HG03064 (cell line): ENCODE data around the gene MTA2.
A peak's percentile ranks its signal among the peaks of the same experiment; 100 is the strongest.
"Not testable (repeated sequence)": the region's sequence is repeated elsewhere in the genome, so short reads cannot be mapped to it uniquely, and the experiment has no call there.

Source experiments
- ATAC-seq: cut with Tn5 transposase; IDR thresholded peaks from one replicate; pipeline ENCODE4 v1.9.1; 2021; ENCODE audit warnings: low read depth; ENCODE audit not compliant: unreplicated experiment

MTA2 gene

DNA sequence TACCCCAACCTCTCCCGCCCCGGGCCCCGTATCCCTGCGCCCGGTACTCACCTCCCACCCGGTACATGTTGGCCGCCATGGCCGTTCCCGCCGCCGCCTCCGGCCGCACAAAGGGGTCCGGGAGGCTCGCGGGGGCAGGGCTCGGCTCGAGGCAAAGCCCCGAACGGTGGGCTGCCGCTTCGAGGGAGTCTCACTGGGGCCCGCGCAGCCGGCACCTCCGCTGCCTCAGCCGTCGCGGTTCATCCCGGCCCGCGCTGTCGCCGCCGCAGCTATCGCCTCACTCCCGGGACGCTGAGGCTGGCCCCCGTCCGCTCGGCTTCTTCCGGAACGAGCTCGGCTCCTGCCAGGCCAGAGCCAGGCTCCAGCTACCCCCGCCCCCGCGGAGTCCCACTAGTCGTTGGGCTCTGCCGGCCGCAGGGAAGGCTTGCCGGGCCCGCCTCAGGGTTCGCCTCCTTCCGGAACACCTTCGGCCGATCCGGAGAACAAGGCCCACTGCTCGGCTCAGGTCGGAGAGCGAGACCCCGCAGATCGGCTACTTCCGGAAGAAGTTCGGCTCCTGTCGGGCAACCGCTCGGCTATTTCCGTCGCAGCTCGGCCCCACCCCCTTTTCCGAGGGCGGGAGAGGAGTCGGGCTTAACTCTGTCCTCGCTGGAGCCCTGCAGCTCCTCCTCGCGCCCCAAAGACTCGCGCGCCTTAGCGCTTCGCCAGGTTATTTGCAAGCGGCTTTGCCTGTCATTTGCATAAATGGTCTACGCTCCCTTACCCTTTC lies at the start of gene MTA2:
MTA2 (minus strand) TSS at position 494 of the 769 bp plus-strand sequence; CDS start at position 79, 415 bp downstream.
- ATAC-seq, result peak; percentile 61

DNA sequence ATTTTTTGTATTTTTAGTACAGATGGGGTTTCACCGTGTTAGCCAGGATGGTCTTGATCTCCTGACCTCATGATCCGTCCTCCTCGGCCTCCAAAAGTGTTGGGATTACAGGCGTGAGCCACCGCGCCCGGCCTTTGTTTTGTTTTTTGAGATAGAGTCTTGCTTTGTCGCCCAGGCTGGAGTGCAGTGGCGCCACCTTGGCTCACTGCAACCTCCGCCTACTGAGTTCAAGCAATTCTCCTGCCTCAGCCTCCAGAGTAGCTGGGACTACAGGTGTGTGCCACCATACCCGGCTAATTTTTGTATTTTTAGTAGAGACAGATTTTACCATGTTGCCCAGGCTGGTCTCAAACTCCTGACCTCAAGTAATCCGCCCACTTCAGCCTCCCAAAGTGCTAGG lies 48.6 kb upstream of the MTA2 start:
- not testable (repeated sequence) for ATAC-seq

DNA sequence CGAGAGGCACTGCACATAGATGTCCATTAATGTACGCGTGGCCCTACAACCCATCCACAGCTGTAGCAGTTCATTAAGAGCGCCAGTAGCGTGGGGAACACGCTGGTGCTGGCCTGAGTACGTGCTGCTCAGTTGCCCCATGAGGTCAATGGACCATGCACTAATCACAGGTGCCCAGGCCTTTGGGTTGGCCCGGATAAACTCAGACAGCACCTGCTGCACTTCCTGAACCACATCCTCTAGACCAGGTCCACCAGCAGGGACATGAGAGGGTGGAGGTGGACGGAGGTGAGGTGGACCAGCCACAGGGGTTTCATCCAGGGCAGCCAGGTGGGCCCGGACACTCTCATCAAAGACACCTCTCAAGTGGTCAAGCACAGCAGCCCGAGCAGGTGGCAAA lies 47.8 kb upstream of the MTA2 start:
- ATAC-seq, result no peak

DNA sequence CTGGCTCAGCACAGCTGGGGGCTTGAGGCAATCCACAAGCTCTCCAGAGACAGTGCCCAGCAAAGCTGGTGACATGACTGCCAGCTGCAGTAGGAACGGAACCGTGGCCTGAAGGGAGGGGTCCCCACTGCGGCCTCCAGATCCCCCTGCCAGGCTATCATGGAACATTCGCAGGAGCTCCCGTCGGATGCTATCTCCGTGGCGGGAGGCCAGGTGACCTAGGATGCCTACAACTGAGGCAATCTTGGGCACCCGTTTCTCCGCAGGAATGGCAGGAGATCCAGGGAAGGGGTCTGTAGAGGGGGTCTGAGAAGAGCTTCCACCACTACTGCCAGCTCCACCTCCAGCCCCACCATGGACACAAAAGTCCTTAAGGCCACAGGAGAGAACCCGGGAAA lies 47.3 kb upstream of the MTA2 start:
- ATAC-seq, result no peak

DNA sequence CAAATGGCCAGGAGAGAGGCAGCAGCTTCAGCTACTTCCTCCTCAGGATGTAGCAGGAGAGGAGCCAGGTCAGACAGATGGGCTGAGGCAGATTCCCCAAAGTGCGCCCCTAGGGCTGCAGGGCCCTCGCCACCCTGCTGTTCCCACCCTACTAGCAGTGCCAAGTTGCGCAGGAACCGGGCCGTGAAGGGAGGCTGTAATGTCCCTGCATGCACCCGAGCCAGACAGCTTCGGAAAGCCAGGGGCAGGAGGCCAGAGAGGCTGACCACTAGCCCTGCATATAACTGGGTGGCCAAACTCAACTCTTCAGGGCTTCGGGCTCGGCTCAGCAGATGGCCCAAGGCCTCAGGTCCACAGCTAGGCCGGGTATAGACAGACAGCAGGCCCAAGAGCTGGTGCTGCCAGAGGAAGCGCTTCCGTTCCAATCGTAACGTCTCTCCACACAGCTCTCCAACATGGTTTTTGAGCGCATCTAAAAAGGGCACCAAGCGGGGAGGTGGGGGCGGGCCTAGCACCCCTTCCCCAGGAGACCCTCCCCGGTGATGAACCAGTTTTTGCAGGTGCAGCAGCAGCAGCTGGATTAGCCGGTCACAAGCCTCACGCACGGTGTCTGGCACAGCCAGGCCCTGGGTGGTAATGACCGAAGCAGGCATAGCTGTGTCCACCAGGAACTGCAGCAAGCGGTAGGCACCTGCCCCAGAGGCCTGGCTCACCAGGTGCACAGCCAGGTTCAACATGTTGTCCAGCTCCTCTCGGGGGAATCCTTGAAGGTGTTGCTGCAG lies 46.7 kb upstream of the MTA2 start:
- ATAC-seq, result no peak

DNA sequence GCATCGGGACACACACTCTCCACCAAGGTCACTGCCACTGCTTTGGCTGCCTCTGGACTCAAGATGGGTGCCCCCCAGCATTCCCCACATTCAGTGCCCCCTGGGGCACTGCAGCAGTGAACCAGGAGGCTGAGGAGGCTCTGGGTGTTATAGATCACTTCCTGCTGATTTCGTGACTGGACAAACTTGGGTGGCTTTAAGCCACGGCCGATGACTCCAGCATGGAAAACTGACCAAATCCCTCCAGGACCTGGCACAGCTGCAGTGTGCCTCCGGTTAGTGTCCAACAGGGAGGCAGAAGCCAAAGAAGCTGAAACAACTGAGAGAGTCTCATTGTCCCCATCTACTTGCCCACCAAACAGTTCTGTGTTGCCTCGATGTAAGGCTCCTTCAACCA lies 45.9 kb upstream of the MTA2 start:
- no peak for ATAC-seq

DNA sequence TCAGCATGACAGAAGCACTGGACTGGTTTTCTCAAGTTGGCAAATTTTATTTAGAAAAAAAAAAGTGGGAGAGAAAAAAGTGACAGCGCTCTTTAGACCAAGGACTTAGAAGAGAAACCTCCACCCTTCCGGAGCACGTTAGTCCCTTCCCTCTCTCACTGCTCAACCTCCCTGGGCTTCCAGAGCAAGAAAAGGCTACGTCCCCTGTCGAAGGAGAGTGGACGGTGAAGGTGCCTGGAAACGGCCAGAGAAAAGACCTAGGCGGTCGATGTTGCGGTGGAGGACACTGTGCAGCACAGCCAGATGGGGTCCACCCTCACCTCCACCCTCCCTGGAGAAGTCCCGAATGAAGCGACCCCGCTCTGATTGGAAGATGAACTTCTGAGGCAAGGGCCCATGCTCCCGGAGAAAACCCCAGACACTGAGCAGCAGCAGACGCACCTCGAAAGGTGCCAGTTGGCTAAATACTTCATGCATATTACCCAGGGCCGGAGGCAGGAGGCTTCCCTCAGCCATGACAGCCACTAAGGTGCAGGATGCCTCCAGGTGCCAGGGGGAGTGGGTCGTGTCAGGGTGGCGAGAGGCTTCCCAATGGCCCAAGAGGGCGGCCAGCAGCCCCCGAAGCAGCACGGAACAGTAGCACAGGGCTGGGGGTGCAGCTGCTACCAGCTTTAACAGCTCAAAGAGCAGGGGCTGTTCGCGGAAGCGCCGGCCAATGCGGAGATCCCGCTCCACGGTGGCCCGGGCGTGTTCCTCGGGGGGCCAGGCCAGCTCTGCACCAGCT lies 45.4 kb upstream of the MTA2 start:
- ATAC-seq, result no peak

DNA sequence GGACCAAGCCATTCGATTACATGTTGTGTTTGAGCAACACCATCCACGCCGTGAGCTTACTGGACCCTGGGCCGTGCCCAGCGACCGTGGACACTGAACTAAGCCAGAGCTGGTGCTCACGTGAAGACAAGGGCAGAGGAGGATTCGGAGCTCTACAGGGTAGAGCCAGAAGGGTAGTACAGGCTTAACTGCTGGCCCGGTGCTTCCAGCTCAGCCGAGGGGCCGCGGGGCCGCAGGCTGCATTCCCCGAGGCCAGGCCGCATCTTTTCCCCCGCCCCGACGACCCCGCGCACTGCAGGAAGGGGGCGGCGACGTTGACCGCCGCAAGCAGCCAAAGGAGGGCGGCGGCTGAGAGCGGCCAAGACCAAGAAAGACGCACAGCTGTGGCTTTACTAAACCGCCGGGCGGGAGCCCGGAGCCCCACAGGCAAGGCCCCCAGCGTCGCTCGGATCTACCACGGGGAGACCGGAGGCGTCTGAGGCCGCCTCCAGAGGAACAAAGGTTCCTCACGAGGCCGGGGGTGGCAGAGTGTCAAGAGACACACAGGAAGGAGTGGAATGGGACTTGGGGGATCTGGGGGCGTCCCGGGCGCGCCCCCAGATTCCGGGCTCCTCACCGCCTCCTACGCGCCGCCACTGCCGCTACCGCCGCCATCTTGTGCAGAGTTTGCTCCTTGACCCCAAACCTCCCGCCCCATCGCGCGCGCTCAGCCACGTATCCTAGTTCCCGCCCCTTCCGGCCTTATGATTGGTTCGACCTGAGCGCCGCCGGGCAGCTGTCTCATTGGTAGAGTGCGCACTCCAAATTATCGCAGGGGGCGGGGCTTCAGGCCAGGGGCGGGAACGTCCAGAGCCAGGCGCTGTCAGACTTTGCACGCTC lies 44.5 kb upstream of the MTA2 start, which contains the start of gene GANAB:
GANAB (minus strand) TSS at position 668 of the 879 bp plus-strand sequence; CDS start at position 654, 14 bp downstream.
- ATAC-seq, result peak; percentile 84

DNA sequence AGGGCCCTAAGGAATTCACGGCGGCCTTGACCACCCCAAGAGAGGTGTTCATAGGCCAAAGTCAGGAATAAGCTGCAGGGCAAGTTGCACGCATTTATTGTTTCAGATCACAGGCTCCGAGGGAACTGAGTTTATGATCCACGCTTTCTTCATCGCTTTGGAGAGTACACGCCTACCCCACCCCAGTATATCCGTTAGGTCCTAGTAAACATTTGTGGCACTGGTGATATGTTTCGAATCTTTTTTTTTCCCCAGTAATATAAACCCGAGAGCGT lies 43.9 kb upstream of the MTA2 start:
- ATAC-seq, result no peak

DNA sequence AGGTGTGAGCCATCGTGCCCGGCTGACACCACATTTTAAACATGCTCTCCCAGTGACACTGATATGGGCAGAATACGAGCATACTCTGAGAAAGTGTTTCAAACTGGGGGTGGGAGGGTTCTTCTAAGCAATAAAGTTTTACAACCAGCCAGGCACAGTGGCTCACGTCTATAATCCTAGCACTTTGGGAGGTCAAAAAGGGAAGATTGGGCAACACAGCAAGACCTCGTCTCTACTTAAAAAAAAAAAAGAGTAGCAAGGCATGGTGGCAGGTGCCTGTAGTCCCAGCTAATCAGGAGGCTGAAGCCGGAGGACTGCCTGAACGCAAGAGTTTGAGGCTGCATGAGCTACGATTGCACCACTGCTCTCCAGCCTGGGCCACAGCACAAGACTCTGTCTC lies 42.6 kb upstream of the MTA2 start:
- no peak for ATAC-seq

DNA sequence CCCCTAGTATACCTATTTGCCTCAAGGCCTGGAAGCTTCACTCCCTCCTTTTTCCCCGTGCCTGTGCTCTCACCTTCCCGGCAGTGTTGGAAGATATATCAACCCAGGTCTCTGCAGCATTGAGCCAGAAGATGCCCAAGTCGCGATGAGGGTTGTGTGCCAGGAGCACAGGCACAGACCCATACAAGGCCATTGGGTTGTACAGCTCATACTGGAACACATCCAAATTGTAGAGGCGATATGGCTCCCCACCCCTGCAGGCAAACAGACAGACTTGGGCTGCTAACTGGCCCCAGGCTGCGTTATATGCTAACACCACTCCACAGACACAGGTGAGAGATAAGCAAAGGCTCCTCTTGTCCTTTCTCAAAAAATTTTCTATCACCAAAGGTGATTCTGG lies 30.8 kb upstream of the MTA2 start:
- ATAC-seq, result no peak

DNA sequence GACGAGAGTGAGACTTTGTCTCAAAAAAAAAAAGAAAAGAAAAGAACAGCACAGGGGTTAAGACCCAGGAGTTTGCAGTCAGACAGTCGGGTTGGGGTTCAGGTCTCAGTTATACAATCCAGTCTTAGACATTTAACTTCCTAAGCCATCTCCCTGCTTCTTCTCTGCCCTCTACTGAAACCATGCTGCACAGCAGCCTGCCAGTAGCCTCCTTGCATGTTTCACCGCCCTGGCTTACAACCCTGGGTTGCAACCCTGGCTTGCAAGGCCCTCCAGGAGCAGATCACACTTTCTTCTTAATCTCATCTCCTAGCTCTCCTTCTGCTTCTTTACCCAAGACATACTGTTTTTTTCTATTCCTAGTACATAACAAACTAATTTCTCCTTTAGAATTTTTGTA lies 26.0 kb upstream of the MTA2 start:
- no peak for ATAC-seq

DNA sequence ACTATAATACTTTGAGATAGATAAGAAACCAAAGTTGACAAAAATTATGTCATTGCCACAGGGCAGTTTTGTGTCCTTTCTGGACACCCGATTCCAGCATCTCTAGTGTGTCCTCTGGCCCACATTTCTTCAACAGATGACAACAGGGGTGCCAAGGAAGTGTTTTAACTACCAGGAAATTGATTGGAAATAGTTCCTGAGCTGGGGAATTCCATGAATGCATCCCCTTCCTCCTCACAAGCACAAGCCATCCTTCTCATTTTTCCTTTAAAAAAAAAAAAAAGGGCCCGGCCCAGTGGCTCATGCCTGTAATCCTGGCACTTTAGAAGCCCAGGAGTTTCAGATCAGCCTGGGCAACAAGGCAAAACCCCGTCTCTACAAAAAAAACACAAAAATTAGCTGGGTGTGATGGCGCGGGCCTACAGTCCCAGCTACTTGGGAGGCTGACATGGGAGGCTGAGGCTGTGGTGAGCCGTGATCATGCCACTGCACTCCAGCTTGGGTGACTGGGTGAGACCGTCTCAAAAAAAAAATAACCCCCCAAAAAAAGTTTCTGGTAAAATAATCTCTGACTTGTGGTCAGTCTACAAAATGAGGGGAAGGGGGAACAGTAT lies 20.9 kb upstream of the MTA2 start:
- no peak for ATAC-seq

DNA sequence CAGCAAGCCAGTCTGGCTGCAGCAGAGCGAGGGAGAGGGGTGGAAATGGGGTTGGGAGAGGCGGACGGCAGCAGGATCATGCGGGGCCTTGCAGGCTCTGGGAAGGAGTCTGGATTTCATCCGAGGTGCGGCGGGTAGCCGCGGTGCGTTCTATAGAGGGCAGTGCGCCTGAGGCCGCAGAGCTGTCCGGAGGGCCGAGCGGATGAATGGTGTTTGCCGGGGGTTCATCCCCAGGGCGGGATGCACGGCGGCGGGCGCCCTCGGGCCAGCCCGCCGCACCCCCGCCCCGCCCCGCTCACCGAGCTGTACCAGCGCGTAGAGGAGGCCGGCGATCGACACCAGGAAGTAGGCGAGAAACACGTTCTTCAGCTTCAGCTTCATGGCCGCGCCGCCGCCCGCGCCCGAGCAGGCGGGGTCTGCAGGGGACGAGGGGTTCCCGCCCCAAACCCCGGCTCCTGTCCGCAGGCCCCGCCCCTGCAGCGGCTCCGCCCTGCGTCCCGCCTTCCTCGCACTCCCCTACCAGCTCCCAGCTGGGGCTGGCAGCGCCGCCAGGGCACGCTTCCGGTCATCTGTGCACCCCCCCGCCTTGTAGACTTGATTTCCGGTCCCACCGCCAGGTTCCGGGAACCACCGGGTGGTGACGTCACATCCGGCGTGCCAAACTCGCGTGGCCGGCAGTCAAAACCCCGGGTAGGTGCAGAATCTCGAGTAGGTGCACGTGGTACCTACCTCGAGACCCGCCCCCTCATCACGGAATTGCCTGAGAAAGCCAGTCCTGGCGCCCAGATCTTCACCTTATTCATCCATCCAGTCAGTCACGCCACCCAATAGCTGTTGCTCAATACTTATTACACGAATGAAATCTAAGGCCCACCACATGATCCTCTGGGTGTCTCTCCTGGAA lies 20.2 kb upstream of the MTA2 start, which contains the start of gene B3GAT3:
B3GAT3 (minus strand) TSS at position 420 of the 904 bp plus-strand sequence; CDS start at position 381, 39 bp downstream.
- ATAC-seq, result peak; percentile 80

DNA sequence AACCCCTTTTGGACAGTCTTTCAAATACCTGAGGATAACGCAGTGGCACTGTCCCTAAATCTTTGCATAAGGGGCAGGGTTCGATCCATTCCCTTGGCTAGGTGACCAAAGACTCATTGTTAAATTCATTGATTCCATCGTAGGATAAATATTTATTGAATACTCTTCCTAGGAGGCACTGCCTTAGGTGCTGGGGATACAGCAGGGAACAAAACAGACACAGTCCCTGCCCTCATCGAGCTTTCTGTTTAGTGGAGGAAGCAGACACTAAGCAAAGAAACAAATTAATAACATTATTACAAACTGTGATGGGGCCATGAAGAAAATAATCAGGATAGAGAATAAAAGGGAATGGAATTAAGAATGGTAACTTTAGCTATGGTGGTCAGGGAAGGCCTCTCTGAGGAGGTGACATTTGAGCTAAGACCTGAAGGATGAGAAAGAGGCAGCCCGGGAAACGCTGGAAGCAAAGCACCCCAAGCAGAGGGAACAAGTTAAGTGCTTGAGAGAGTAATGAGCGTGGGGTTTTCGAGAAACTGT lies 19.4 kb upstream of the MTA2 start:
- no peak for ATAC-seq

DNA sequence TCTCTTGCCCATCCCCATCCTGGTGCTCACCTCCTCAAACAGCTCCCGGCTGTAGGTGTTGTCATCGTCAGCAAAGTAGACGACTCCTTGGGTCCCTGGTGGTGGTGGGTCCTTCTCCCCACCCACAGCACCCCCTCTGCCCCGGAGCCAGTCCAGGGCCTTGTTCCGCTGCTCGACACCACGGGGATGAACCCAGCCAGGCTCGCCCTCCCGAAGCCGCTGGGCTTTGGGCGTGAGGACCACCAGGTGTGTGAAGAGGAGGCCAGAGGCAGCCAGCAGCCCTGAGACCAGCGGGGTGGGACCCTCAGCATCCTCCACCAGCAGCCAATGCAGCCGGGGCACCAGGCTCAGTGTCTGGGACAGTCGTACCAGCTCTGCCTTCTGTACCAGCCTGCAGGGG lies 15.3 kb upstream of the MTA2 start:
- not testable (repeated sequence) for ATAC-seq

DNA sequence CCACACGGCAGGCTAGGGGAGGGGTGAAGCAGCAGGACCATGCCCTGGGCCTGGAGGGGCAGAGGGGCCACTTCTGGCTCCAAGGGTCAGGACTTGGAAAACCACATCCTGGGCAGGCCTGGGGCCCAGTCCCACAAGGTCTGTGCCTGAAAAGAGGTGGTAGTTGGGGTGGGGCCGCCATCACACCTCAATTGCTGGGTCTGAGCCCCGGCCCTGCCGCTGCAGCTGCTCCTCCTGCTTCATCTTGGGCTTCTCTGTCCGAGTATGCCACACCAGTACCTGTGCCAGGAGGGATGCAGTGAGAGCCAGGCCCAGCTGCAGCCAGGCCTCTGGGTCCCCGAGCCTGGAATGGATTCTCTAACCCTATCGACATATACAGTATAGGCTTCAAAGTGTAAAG lies 13.9 kb upstream of the MTA2 start:
- no peak for ATAC-seq

DNA sequence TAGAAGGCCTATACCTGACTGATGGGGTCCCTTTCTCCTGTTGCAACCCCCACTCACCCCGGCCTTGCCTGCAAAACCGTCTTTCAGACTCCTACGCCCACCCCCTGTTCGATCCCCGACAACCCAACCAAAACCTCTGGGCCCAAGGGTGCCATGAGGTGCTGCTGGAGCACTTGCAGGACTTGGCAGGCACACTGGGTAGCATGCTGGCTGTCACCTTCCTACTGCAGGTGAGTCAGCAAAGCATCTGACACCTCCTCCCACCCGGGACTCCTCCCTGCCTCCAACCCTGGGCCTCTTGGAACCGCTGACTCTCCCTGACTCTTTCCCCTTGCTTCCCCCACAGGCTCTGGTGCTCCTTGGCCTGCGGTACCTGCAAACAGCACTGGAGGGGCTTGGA lies 12.6 kb upstream of the MTA2 start:
- ATAC-seq, result no peak
